Adrenal gland (tissue), 5 donors: ENCODE measurements around the gene AHNAK2.

Experiments
- POLR2A ChIP-seq, 2 donors: fragments of 450-650 bp; IDR thresholded peaks; one replicate each; pipeline ENCODE4 v1.6.1; 2017; ENCODE audit warnings: antibody characterized with exemption in 2 of 2, mild to moderate bottlenecking in 2 of 2, moderate library complexity in 1 of 2
- TF ChIP-seq, protein P1 (sequence below), 6 experiments: fragments of 450-650 bp in 4 of 6; fragments of 200-600 bp in 2 of 6; sonication (generic) in 1 of 6; IDR thresholded peaks; 1 replicate in 5 of 6; 2 replicates in 1 of 6; pipeline versions ENCODE4 v1.5.1 to v1.8.0; 2016 to 2021; ENCODE audit warnings: antibody characterized with exemption in 6 of 6, mild to moderate bottlenecking in 2 of 6, moderate library complexity in 1 of 6
- donor health status: DM: no; HTN: no; CAD: no.

DNA sequence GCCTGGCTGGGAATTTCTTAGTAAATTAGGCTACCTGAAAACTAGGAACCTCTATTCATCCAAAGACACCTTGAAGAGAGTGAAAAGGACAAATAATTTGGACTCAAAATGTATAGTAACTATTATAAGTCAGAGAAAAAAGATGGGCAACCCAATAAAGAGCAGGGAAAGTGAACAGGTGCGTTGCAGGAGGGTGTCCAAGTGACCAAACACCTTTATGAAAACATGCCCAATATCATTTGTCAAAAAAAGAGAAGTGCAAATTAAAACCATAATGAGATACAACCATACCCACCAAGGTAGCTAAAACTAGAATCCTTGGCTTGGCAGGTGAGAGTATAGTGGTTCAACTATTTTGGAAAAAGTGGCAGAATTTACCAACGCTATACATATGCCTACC lies 78.4 kb downstream of the AHNAK2 start:
- no peak for TF ChIP-seq POLR2A (IDR thresholded peaks at IDR 0.05)
- TF ChIP-seq, protein P1, sequence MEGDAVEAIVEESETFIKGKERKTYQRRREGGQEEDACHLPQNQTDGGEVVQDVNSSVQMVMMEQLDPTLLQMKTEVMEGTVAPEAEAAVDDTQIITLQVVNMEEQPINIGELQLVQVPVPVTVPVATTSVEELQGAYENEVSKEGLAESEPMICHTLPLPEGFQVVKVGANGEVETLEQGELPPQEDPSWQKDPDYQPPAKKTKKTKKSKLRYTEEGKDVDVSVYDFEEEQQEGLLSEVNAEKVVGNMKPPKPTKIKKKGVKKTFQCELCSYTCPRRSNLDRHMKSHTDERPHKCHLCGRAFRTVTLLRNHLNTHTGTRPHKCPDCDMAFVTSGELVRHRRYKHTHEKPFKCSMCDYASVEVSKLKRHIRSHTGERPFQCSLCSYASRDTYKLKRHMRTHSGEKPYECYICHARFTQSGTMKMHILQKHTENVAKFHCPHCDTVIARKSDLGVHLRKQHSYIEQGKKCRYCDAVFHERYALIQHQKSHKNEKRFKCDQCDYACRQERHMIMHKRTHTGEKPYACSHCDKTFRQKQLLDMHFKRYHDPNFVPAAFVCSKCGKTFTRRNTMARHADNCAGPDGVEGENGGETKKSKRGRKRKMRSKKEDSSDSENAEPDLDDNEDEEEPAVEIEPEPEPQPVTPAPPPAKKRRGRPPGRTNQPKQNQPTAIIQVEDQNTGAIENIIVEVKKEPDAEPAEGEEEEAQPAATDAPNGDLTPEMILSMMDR (IDR thresholded peaks at IDR 0.05) = no peak
